CD4-positive, alpha-beta T cell (primary cell): Measurements from ENCODE around the gene CYP19A1. TPM values are rescaled to one million over a fixed set of nuclear protein-coding genes. Genes with fewer than 3 reads are reported as not detected.

ENCODE experiments used
- ATAC-seq: fragments of 200-7000 bp; cut with Tn5 transposase; one replicate; pipeline ENCODE4 v1.10.0; 2022; ENCODE audit warnings: mild to moderate bottlenecking; ENCODE audit not compliant: poor library complexity
- CTCF ChIA-PET: fragments of 350-600 bp; sonication (Branson Sonifier 250); formaldehyde crosslinking; loops from one replicate; lab custom pipeline; 2021; ENCODE audit warnings: antibody characterized with exemption, inconsistent platforms; lab: Charles Lee
- POLR2A ChIA-PET: fragments of 350-600 bp; sonication (Branson Sonifier 250); formaldehyde crosslinking; loops from one replicate; lab custom pipeline; 2021; ENCODE audit warnings: antibody characterized with exemption, inconsistent platforms; lab: Charles Lee
- DNase-seq, 14 experiments: peaks; one replicate each; pipeline ENCODE4 v3.0.0-alpha.2; 2013 to 2020; ENCODE audit warnings: mixed read lengths in 2 of 14
- H3K27ac ChIP-seq, 2 donors: one replicate each; pipeline versions ENCODE4 v1.5.1 to v1.7.0; 2013; ENCODE audit warnings: low read length in 2 of 2, low read depth in 1 of 2, mild to moderate bottlenecking in 1 of 2
- H3K27me3 ChIP-seq, 2 experiments: 1 replicate in 1 of 2; 2 replicates in 1 of 2; pipeline versions ENCODE4 v1.6.1 to v1.7.0; 2013; ENCODE audit warnings: low read length in 2 of 2, control low read depth in 1 of 2, mild to moderate bottlenecking in 1 of 2, moderate library complexity in 1 of 2; ENCODE audit not compliant: insufficient read depth in 2 of 2, control insufficient read depth in 1 of 2
- H3K36me3 ChIP-seq: one replicate; pipeline ENCODE4 v1.6.1; 2013; ENCODE audit warnings: low read length, control low read depth; ENCODE audit not compliant: insufficient read depth
- H3K4me1 ChIP-seq: one replicate; pipeline ENCODE4 v1.6.1; 2013; ENCODE audit warnings: low read length, control low read depth; ENCODE audit not compliant: insufficient read depth
- H3K4me3 ChIP-seq: one replicate; pipeline ENCODE4 v1.5.1; 2013; ENCODE audit warnings: mild to moderate bottlenecking, low read length, moderate library complexity
- H3K9me3 ChIP-seq, 2 experiments: 1 replicate in 1 of 2; 2 replicates in 1 of 2; pipeline versions ENCODE4 v1.6.1 to v1.7.0; 2013; ENCODE audit warnings: low read length in 2 of 2, mild to moderate bottlenecking in 2 of 2, control low read depth in 1 of 2, moderate library complexity in 1 of 2; ENCODE audit not compliant: control insufficient read depth in 1 of 2, insufficient read depth in 1 of 2
- H3K27ac Mint-ChIP-seq: one replicate; pipeline ENCODE4 v1.8.0; 2020; ENCODE audit warnings: mixed read lengths
- H3K27me3 Mint-ChIP-seq: one replicate; pipeline ENCODE4 v1.8.0; 2021; ENCODE audit warnings: mixed read lengths
- H3K36me3 Mint-ChIP-seq: one replicate; pipeline ENCODE4 v1.8.0; 2021; ENCODE audit warnings: low read depth, mixed read lengths
- H3K4me1 Mint-ChIP-seq: one replicate; pipeline ENCODE4 v1.8.0; 2021; ENCODE audit warnings: low read depth, mixed read lengths
- H3K4me3 Mint-ChIP-seq: one replicate; pipeline ENCODE4 v1.8.0; 2020; ENCODE audit warnings: mild to moderate bottlenecking, mixed read lengths
- H3K9me3 Mint-ChIP-seq: one replicate; pipeline ENCODE4 v1.8.0; 2020; ENCODE audit warnings: mixed read lengths
- intact Hi-C, 2 experiments: fragments of 100-400 bp; cut with DNase I in 1 of 2; cut with micrococcal nuclease in 1 of 2; formaldehyde crosslinking; loops; one replicate each; pipeline versions ENCODE4 v1.15.1 to v1.9.0; 2023 to 2025; cut with DNase I, micrococcal nuclease
- total RNA-seq, 174 experiments: library from RNA in 2 of 174; stranded (reverse) in 2 of 174; gene quantifications; one replicate each; pipeline ENCODE4 v1.2.3 and lab custom pipeline; 2021 to 2026
- TF ChIP-seq, protein P1 (sequence below): fragments of 200-600 bp; IDR thresholded peaks from one replicate; pipeline ENCODE4 v1.8.0; 2022; ENCODE audit warnings: antibody characterized with exemption, mild to moderate bottlenecking

The CYP19A1 gene
- total RNA-seq, 2 experiments from 2014 or later, result not detected

DNA sequence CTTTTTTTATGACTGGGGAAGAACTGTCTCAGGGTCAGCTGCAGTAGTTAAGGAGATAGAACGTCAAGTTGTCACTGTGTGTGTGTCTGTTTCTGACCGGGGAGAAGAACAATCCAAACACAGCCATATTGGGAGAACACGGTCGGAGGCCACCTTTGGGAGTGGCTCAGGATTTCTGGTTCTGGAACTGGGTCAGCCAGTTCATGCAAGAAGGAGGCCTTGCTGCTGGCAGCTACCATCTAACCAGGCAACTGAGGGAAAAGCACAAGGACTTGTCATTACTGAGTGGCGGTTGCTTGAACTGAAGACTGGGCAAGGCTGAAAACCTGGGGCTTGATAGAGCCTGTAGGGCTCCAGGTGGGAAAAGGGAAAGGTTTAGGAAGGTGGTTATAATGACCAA lies 27.7 kb upstream of the CYP19A1 start:
- no peaks in the 10 kb centered on the region for H3K9me3 ChIP-seq
- ChIA-PET CTCF (no interaction called here), POLR2A (no interaction called here)
- H3K27ac Mint-ChIP-seq, result no peak overlapping the region
- no peaks in the 10 kb centered on the region for H3K4me1 ChIP-seq
- H3K4me1 Mint-ChIP-seq, result no peaks in the 10 kb centered on the region
- H3K9me3 Mint-ChIP-seq, result no peaks in the 10 kb centered on the region
- ATAC-seq (no peak), DNase-seq (no peak)
- H3K27ac ChIP-seq, result no peak overlapping the region
- H3K4me3 Mint-ChIP-seq, result no peak overlapping the region
- no peaks in the 10 kb centered on the region for H3K36me3 ChIP-seq
- intact Hi-C loops, result no loop called here
- peaks cover 5% of the 10 kb centered on the region for H3K27me3 Mint-ChIP-seq
- no peak overlapping the region for H3K4me3 ChIP-seq
- no peaks in the 10 kb centered on the region for H3K27me3 ChIP-seq
- no peaks in the 10 kb centered on the region for H3K36me3 Mint-ChIP-seq
- TF ChIP-seq, protein P1, sequence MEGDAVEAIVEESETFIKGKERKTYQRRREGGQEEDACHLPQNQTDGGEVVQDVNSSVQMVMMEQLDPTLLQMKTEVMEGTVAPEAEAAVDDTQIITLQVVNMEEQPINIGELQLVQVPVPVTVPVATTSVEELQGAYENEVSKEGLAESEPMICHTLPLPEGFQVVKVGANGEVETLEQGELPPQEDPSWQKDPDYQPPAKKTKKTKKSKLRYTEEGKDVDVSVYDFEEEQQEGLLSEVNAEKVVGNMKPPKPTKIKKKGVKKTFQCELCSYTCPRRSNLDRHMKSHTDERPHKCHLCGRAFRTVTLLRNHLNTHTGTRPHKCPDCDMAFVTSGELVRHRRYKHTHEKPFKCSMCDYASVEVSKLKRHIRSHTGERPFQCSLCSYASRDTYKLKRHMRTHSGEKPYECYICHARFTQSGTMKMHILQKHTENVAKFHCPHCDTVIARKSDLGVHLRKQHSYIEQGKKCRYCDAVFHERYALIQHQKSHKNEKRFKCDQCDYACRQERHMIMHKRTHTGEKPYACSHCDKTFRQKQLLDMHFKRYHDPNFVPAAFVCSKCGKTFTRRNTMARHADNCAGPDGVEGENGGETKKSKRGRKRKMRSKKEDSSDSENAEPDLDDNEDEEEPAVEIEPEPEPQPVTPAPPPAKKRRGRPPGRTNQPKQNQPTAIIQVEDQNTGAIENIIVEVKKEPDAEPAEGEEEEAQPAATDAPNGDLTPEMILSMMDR, result no peak

DNA sequence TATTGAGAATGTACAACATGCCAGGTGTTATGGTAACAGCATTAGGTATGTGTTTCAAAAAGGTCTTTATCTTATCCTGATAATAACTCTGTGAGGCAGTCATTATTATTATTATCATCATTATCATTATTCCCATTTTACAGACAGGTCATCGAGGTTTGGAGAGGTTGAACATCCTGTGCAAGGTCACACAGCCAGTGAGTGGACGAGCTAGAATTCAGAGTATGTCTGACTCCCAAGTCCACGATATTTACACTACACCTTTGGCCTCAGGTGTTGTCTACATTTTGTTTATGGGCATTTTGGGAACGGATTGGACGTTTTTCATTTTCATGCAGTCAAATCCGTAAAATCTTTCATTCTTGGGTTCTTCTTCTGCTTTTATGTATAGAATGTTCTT lies 27.0 kb upstream of the CYP19A1 start:
- Histone ChIP-seq H3K27me3 (no peaks in the 10 kb centered on the region), H3K9me3 (no peaks in the 10 kb centered on the region), H3K36me3 (no peaks in the 10 kb centered on the region), H3K4me3 (no peak overlapping the region), H3K27ac (no peak overlapping the region), H3K4me1 (no peaks in the 10 kb centered on the region)
- ATAC-seq (no peak), DNase-seq (no peak)
- CTCF ChIA-PET, result no interaction called here
- POLR2A ChIA-PET, result no interaction called here
- Mint-ChIP-seq H3K36me3 (no peaks in the 10 kb centered on the region), H3K27me3 (peaks cover 5% of the 10 kb centered on the region), H3K9me3 (no peaks in the 10 kb centered on the region), H3K27ac (no peak overlapping the region), H3K4me1 (no peaks in the 10 kb centered on the region), H3K4me3 (no peak overlapping the region)
- TF ChIP-seq, protein P1, result no peak
- intact Hi-C loops, result no loop called here

DNA sequence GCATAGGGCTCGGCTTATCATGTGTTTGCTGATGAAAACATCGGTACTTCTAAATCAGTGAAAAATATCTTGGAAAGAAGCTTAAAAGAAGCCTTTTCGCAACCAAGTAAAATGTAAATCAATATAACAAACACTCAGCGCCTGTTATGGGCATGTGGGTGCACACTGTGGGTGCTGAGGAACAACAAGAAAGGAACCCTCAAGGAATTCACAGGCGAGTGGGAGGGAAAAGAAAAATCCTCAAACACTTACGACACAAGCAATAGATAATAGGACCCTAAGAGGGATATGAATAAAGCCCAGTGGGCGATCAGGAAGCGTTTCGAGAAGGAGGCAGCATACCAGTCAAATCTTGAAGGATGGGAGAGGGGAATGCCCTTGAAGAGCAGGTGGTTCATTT lies 25.0 kb upstream of the CYP19A1 start:
- Mint-ChIP-seq H3K27ac (no peak overlapping the region), H3K4me1 (no peaks in the 10 kb centered on the region), H3K27me3 (peaks cover 5% of the 10 kb centered on the region), H3K36me3 (no peaks in the 10 kb centered on the region), H3K4me3 (no peak overlapping the region), H3K9me3 (no peaks in the 10 kb centered on the region)
- Histone ChIP-seq H3K4me3 (no peak overlapping the region), H3K36me3 (no peaks in the 10 kb centered on the region), H3K27ac (no peak overlapping the region), H3K27me3 (no peaks in the 10 kb centered on the region), H3K9me3 (no peaks in the 10 kb centered on the region), H3K4me1 (no peaks in the 10 kb centered on the region)
- ATAC-seq (no peak), DNase-seq (no peak)
- ChIA-PET CTCF (no interaction called here), POLR2A (interaction anchor here (1.4 kb wide), 1 partner anchor 11 kb away, joined by 3 read pairs; no protein-coding TSS in a partner anchor)
- TF ChIP-seq, protein P1, result no peak
- intact Hi-C loops, result no loop called here
